ENCODE data around the gene THAP4.
A peak's percentile ranks its signal among the peaks of the same experiment; 100 is the strongest.

Gene THAP4

DNA sequence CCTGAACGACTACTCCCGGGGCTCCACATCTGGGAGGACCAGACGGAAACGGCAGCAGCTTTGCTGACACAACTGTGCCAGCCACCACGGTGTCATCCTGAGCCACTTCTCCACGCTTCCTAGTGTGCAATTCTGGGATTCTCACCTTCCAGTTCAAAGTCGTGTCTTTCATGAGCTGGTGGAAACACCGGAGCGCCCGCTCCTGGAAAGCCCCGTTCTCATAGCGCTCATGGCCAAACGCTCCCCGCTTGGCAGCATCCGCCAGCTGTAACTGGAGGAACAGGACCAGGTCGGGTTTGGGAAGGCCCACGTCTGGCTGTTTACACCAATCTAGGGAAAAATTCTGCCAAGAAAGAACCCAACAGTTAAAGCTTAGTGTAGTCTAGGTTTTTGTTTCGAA is 41.3 kb upstream of the THAP4 start:
- Histone ChIP-seq H3K79me2 (ENCODE audit: control insufficient read depth, insufficient read depth, low read length) (peaks cover 3% of the 10 kb centered on the region), H3K18ac (ENCODE audit: low read length) (no peak overlapping the region), H4K5ac (ENCODE audit: low read length) (no peak overlapping the region), H3K36me3 (ENCODE audit: control insufficient read depth, insufficient read depth, low read length) (peaks cover 16% of the 10 kb centered on the region), H3K23ac (ENCODE audit: low read length) (no peak overlapping the region), H2BK5ac (ENCODE audit: low read length) (no peak overlapping the region), H3K4me2 (ENCODE audit: low read length) (no peak overlapping the region), H3K4me1 (ENCODE audit: control insufficient read depth, low read depth, low read length) (no peaks in the 10 kb centered on the region), H3K27me3 (ENCODE audit: insufficient read depth, low read length, poor library complexity) (no peaks in the 10 kb centered on the region), H3K4me3 (ENCODE audit: low read length) (no peak overlapping the region), H2BK15ac (replicated peaks; ENCODE audit: low read depth) (no peak overlapping the region), H3K9ac (ENCODE audit: low read length) (no peak overlapping the region), H2BK120ac (ENCODE audit: low read depth, low read length) (no peak overlapping the region), H3K56ac (ENCODE audit: low read length) (no peak overlapping the region), H3K79me1 (ENCODE audit: low read length) (peaks cover 5% of the 10 kb centered on the region), H2AK5ac (ENCODE audit: low read length) (no peak overlapping the region), H3K27ac (ENCODE audit: low read depth, low read length) (no peak overlapping the region), H4K8ac (ENCODE audit: low read depth, low read length) (no peak overlapping the region), H3K4ac (ENCODE audit: low read depth, low read length) (no peak overlapping the region)
- DNase-seq = no peak
- no CpG with 5 or more reads among the region's 18 CpGs for WGBS (ENCODE audit: extremely low coverage, insufficient coverage, low lambda C conversion rate)

DNA sequence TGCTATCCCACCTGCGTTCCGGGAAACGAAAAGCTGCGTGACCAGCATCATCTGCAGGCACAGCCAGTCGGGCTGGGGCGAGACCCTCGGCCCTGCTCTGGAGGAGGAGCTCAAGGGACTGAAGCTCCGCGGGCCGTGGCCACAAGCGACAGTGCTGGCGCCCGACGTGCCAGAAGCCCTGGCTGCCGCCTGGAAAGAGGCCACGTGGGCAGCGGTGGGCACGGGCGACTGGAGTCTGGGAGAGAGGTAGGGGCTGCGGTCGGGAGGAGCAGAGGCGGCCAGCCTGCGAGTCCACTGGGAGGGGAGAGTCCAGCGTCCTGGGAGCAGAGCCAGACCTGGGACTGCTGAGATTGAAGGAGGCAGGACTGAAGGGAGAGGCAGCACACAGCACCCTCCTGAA is 40.4 kb upstream of the THAP4 start:
- no CpG with 5 or more reads among the region's 24 CpGs for WGBS (ENCODE audit: extremely low coverage, insufficient coverage, low lambda C conversion rate)
- H3K23ac ChIP-seq (ENCODE audit: low read length) = no peak overlapping the region
- H2BK120ac ChIP-seq (ENCODE audit: low read depth, low read length) = no peak overlapping the region
- no peak overlapping the region for H3K4ac ChIP-seq (ENCODE audit: low read depth, low read length)
- H3K4me1 ChIP-seq (ENCODE audit: control insufficient read depth, low read depth, low read length) = no peaks in the 10 kb centered on the region
- H3K36me3 ChIP-seq (ENCODE audit: control insufficient read depth, insufficient read depth, low read length) = peaks cover 13% of the 10 kb centered on the region
- no peak overlapping the region for H3K4me3 ChIP-seq (ENCODE audit: low read length)
- H4K8ac ChIP-seq (ENCODE audit: low read depth, low read length) = no peak overlapping the region
- H3K9ac ChIP-seq (ENCODE audit: low read length) = no peak overlapping the region
- no peak overlapping the region for H3K4me2 ChIP-seq (ENCODE audit: low read length)
- peaks cover 1% of the 10 kb centered on the region for H3K79me1 ChIP-seq (ENCODE audit: low read length)
- no peak for DNase-seq
- no peak overlapping the region for H3K27ac ChIP-seq (ENCODE audit: low read depth, low read length)
- no peak overlapping the region for H3K56ac ChIP-seq (ENCODE audit: low read length)
- no peak overlapping the region for H4K5ac ChIP-seq (ENCODE audit: low read length)
- H2AK5ac ChIP-seq (ENCODE audit: low read length) = no peak overlapping the region
- no peak overlapping the region for H2BK5ac ChIP-seq (ENCODE audit: low read length)
- H2BK15ac ChIP-seq (replicated peaks; ENCODE audit: low read depth) = no peak overlapping the region
- peaks cover 3% of the 10 kb centered on the region for H3K79me2 ChIP-seq (ENCODE audit: control insufficient read depth, insufficient read depth, low read length)
- no peaks in the 10 kb centered on the region for H3K27me3 ChIP-seq (ENCODE audit: insufficient read depth, low read length, poor library complexity)
- no peak overlapping the region for H3K18ac ChIP-seq (ENCODE audit: low read length)

DNA sequence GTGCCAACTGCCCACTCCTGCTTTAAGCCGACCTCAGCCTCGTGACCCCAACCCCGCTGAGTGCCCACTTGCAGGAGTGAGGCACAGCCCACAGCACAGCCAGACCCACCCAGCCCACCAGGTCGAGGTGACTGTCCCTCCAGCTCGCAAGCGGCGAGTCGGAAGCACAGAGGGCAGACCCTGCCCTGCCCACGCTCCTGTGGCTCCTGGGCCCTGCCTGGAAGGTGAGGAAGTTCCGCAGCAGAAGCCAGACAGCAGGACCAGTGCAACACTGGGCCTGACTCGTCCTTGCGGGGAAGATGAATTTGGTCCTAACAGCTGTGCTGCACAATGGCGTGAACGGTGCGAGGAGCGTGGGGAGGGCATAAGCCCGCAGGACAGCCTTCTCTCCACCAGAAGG is 39.7 kb upstream of the THAP4 start:
- peaks cover 1% of the 10 kb centered on the region for H3K79me1 ChIP-seq (ENCODE audit: low read length)
- H2AK5ac ChIP-seq (ENCODE audit: low read length) = no peak overlapping the region
- no peak overlapping the region for H3K18ac ChIP-seq (ENCODE audit: low read length)
- no peak overlapping the region for H3K27ac ChIP-seq (ENCODE audit: low read depth, low read length)
- peaks cover 3% of the 10 kb centered on the region for H3K79me2 ChIP-seq (ENCODE audit: control insufficient read depth, insufficient read depth, low read length)
- H3K4me3 ChIP-seq (ENCODE audit: low read length) = no peak overlapping the region
- H3K9ac ChIP-seq (ENCODE audit: low read length) = no peak overlapping the region
- no peaks in the 10 kb centered on the region for H3K27me3 ChIP-seq (ENCODE audit: insufficient read depth, low read length, poor library complexity)
- no peak overlapping the region for H3K4ac ChIP-seq (ENCODE audit: low read depth, low read length)
- H3K36me3 ChIP-seq (ENCODE audit: control insufficient read depth, insufficient read depth, low read length) = peaks cover 13% of the 10 kb centered on the region
- no peak overlapping the region for H2BK120ac ChIP-seq (ENCODE audit: low read depth, low read length)
- no CpG with 5 or more reads among the region's 17 CpGs for WGBS (ENCODE audit: extremely low coverage, insufficient coverage, low lambda C conversion rate)
- H4K5ac ChIP-seq (ENCODE audit: low read length) = no peak overlapping the region
- no peak overlapping the region for H4K8ac ChIP-seq (ENCODE audit: low read depth, low read length)
- H2BK5ac ChIP-seq (ENCODE audit: low read length) = no peak overlapping the region
- no peak overlapping the region for H3K4me2 ChIP-seq (ENCODE audit: low read length)
- H3K4me1 ChIP-seq (ENCODE audit: control insufficient read depth, low read depth, low read length) = no peaks in the 10 kb centered on the region
- H2BK15ac ChIP-seq (replicated peaks; ENCODE audit: low read depth) = no peak overlapping the region
- DNase-seq = no peak
- H3K23ac ChIP-seq (ENCODE audit: low read length) = no peak overlapping the region
- no peak overlapping the region for H3K56ac ChIP-seq (ENCODE audit: low read length)

DNA sequence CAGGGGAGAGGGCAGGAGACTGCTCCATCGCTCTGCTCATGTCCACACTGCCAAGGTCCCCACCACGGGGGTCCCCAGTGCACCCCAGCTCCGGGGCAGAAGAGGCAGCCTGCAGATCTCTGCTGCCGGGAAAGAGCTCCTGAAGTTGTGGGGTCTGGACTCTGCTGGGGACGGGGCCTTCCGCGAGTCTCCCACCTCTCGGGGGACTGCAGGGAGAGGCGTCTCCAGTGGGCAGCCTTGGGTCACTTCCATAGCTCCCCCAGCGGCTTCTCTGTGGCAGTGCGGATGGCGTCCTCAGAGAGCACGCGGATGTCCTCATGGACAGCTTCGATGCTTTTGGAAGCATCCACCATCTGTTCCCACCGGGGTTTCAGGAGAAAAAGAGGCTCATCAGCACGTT is 38.9 kb upstream of the THAP4 start:
- H2AK5ac ChIP-seq (ENCODE audit: low read length) = no peak overlapping the region
- H3K4me1 ChIP-seq (ENCODE audit: control insufficient read depth, low read depth, low read length) = no peaks in the 10 kb centered on the region
- peaks cover 1% of the 10 kb centered on the region for H3K79me1 ChIP-seq (ENCODE audit: low read length)
- no peak overlapping the region for H3K27ac ChIP-seq (ENCODE audit: low read depth, low read length)
- peaks cover 2% of the 10 kb centered on the region for H3K79me2 ChIP-seq (ENCODE audit: control insufficient read depth, insufficient read depth, low read length)
- H3K9ac ChIP-seq (ENCODE audit: low read length) = no peak overlapping the region
- no peak overlapping the region for H3K18ac ChIP-seq (ENCODE audit: low read length)
- H3K4me2 ChIP-seq (ENCODE audit: low read length) = no peak overlapping the region
- no peaks in the 10 kb centered on the region for H3K27me3 ChIP-seq (ENCODE audit: insufficient read depth, low read length, poor library complexity)
- DNase-seq = no peak
- no peak overlapping the region for H3K23ac ChIP-seq (ENCODE audit: low read length)
- no peak overlapping the region for H3K4me3 ChIP-seq (ENCODE audit: low read length)
- peaks cover 12% of the 10 kb centered on the region for H3K36me3 ChIP-seq (ENCODE audit: control insufficient read depth, insufficient read depth, low read length)
- H4K5ac ChIP-seq (ENCODE audit: low read length) = no peak overlapping the region
- H3K56ac ChIP-seq (ENCODE audit: low read length) = no peak overlapping the region
- no peak overlapping the region for H2BK5ac ChIP-seq (ENCODE audit: low read length)
- H3K4ac ChIP-seq (ENCODE audit: low read depth, low read length) = no peak overlapping the region
- no peak overlapping the region for H4K8ac ChIP-seq (ENCODE audit: low read depth, low read length)
- H2BK120ac ChIP-seq (ENCODE audit: low read depth, low read length) = no peak overlapping the region
- WGBS (ENCODE audit: extremely low coverage, insufficient coverage, low lambda C conversion rate) = no CpG with 5 or more reads among the region's 17 CpGs
- no peak overlapping the region for H2BK15ac ChIP-seq (replicated peaks; ENCODE audit: low read depth)

DNA sequence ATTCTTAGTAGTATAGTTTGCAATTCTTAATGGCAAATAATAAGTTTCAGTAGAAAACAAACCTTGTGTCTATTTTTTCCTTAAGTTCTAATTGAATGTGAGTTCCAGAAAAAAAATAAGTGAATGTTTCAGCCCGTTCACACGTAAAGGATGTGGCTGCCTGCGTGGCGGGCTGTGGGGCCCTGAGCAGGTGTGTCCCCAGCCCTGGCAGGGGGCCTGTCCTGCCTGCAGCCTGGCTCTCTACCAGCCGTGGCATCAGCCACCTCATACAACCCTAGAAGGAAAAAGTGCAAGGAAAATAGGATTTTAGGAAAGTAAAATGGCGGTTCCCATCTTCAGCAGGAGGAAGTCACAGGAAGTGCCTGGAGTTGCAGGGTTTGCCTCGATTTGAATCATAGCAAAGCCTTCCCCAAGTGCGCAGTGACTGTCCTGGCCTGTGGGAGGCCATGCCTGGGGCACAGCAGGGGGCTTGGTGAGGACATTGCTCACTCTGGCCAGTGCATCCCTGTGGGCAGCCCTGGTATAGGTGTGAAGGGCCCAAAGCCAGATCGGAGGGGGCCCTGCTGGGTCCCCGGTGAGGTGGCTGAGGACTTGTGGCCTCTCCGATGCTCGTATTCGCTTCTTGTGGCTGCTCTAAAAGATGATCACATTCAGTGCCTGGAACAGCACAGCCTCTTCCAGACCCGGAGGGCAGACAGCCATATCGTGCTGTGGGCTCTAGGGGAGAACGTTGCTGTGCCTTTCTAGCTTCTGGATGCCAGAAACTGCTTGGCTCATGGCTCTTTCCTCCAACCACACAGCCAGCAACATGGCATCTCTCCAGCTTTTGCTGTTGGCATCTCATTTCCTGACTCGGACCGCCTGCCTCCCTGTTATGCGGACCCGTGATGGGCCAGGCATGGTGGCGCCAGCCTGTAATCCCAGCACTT is 37.1 kb upstream of the THAP4 start:
- Histone ChIP-seq H2AK5ac (ENCODE audit: low read length) (no peak overlapping the region), H3K27ac (ENCODE audit: low read depth, low read length) (no peak overlapping the region), H4K5ac (ENCODE audit: low read length) (no peak overlapping the region), H3K56ac (ENCODE audit: low read length) (no peak overlapping the region), H3K4me2 (ENCODE audit: low read length) (no peak overlapping the region), H3K4me1 (ENCODE audit: control insufficient read depth, low read depth, low read length) (no peaks in the 10 kb centered on the region), H3K23ac (ENCODE audit: low read length) (no peak overlapping the region), H3K36me3 (ENCODE audit: control insufficient read depth, insufficient read depth, low read length) (peaks cover 6% of the 10 kb centered on the region), H3K18ac (ENCODE audit: low read length) (no peak overlapping the region), H3K9ac (ENCODE audit: low read length) (no peak overlapping the region), H3K79me2 (ENCODE audit: control insufficient read depth, insufficient read depth, low read length) (no peaks in the 10 kb centered on the region), H2BK120ac (ENCODE audit: low read depth, low read length) (no peak overlapping the region), H2BK15ac (replicated peaks; ENCODE audit: low read depth) (no peak overlapping the region), H3K4ac (ENCODE audit: low read depth, low read length) (no peak overlapping the region), H3K27me3 (ENCODE audit: insufficient read depth, low read length, poor library complexity) (no peaks in the 10 kb centered on the region), H3K4me3 (ENCODE audit: low read length) (no peak overlapping the region), H4K8ac (ENCODE audit: low read depth, low read length) (no peak overlapping the region), H2BK5ac (ENCODE audit: low read length) (no peak overlapping the region), H3K79me1 (ENCODE audit: low read length) (peaks cover under 1% of the 10 kb centered on the region)
- WGBS (ENCODE audit: extremely low coverage, insufficient coverage, low lambda C conversion rate) = no CpG with 5 or more reads among the region's 21 CpGs
- peak; percentile 65 for DNase-seq
